Kidney (tissue), 14 donors: ENCODE results near the gene SLC2A4RG. TPM values are rescaled to one million over a fixed set of nuclear protein-coding genes. Genes with fewer than 3 reads are reported as not detected.

Experiments used
- DNase-seq, 5 donors: peaks; one replicate each; pipeline ENCODE4 v3.0.0-alpha.2; 2013 to 2020
- FAIRE-seq: peaks from 2 replicates; lab custom pipeline; 2012; peaks lifted over from hg19 to GRCh38; lab: Jason Lieb, UNC
- H3K27ac ChIP-seq, 2 donors: one replicate each; pipeline ENCODE4 v1.7.0; 2013; ENCODE audit warnings: low read depth in 2 of 2, low read length in 2 of 2, inconsistent platforms in 1 of 2
- H3K27me3 ChIP-seq: one replicate; pipeline ENCODE4 v1.7.1; 2013; ENCODE audit warnings: low read length, inconsistent platforms; ENCODE audit not compliant: control insufficient read depth, insufficient read depth
- H3K36me3 ChIP-seq, 3 donors: one replicate each; pipeline versions ENCODE4 v1.7.0 to v1.7.1; 2013; ENCODE audit warnings: low read length in 3 of 3, control low read depth in 1 of 3, inconsistent platforms in 1 of 3; ENCODE audit not compliant: insufficient read depth in 3 of 3, control insufficient read depth in 2 of 3
- H3K4me1 ChIP-seq, 3 donors: one replicate each; pipeline versions ENCODE4 v1.7.0 to v1.7.1; 2013; ENCODE audit warnings: low read length in 3 of 3, inconsistent platforms in 1 of 3, low read depth in 1 of 3; ENCODE audit not compliant: control insufficient read depth in 2 of 3, insufficient read depth in 2 of 3
- H3K4me3 ChIP-seq, 3 donors: one replicate each; pipeline versions ENCODE4 v1.7.0 to v1.8.1; 2013; ENCODE audit warnings: low read length in 3 of 3, control low read depth in 1 of 3, inconsistent platforms in 1 of 3
- H3K9ac ChIP-seq, 3 donors: one replicate each; pipeline versions ENCODE4 v1.7.0 to v1.7.1; 2013; ENCODE audit warnings: low read length in 3 of 3, control low read depth in 1 of 3, inconsistent platforms in 1 of 3
- H3K9me3 ChIP-seq, 3 donors: one replicate each; pipeline versions ENCODE4 v1.7.0 to v1.7.1; 2013; ENCODE audit warnings: low read length in 3 of 3, control low read depth in 1 of 3, inconsistent platforms in 1 of 3; ENCODE audit not compliant: control insufficient read depth in 2 of 3, insufficient read depth in 1 of 3
- intact Hi-C: fragments of 100-400 bp; cut with DNase I; formaldehyde crosslinking; loops from one replicate; pipeline ENCODE4 v1.11.1; 2022
- polyA plus RNA-seq: library from polyadenylated mRNA; stranded (reverse); fragments of 350-450 nt; fragmentation: Illumina TruSeq; extraction: RNeasy Lipid Tissue Mini Kit (QIAGEN cat#74804); gene quantifications from one replicate; pipeline ENCODE4 v1.2.3, GENCODE V29; 2014; ENCODE audit warnings: low read depth, low replicate concordance; ENCODE audit not compliant: insufficient read depth
- total RNA-seq: library from RNA; stranded (reverse); fragmentation: NEBNext Ultra II Directional; extraction: Animal tissue kit (Norgen Biotek cat#: 25700); gene quantifications from one replicate; pipeline ENCODE4 v1.2.1, GENCODE V29; 2021
- TF ChIP-seq, protein P1 (sequence below): IDR thresholded peaks from 3 replicates; pipeline ENCODE4 v1.5.1; 2012; ENCODE audit warnings: mild to moderate bottlenecking, moderate library complexity, borderline replicate concordance; ENCODE audit not compliant: insufficient read depth; ENCODE audit errors: extremely low read depth
- donor health status: control.
- donor health status: control.
- donor health status: control.
- donor health status: control.
- donor health status: control.
- donor health status: DM: yes; HTN: yes; CAD: no.
- donor health status: Normal renal cell carcinoma (clear cell type).

SLC2A4RG gene
- total and polyA plus RNA-seq, 2 donors from 2014 or later, result 154 to 171 TPM

DNA sequence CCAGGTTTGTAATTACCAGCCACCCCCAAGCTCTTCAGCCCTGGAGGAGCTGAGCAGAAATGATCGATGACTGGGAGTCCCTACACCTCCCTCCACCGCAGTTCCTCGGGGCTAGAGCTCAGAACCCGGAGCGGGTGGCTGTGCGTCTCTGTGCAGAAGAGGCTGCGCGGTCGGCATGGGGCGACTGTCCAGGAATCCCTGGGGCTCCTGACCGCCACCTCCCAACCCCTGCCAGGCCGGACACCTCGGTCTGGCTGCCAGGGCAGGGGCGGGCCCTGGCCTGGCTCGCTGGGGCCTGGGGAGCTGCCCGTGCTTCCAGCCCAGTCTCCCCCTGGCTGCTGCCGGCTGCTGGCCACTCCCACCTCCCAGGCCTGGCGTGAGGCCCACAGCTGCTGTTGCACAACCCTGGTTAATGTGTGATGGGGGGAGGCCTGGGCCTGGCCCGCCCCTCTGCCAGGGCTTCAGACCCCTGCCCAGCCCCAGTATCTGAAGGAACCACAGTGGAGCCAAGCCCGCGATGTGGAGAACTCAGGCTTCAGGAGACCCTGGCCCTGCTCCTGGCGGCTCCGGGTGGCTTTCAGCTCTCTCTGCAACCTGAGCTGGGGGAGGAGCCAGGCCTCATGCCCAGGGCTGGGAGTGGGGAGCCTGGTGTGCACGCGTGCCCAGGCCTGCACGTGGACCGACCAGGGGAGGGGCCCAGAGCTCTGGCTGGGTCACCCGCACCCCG lies 1.2 kb downstream of the SLC2A4RG start:
- peak overlapping the region; percentile 89 to 92 for H3K27ac ChIP-seq
- intact Hi-C loops, result no loop called here
- H3K9ac ChIP-seq, result peak overlapping the region; percentile 42 to 80 (median 69)
- H3K4me3 ChIP-seq, result peak overlapping the region; percentile 54 to 71 (median 62)
- no peaks in the 10 kb centered on the region for H3K27me3 ChIP-seq
- peaks cover 0 to 13% (median 2%) of the 10 kb centered on the region in 3 donors for H3K36me3 ChIP-seq
- FAIRE-seq (no peak), DNase-seq (peak; percentile 90 to 97 (median 93))
- TF ChIP-seq, protein P1, sequence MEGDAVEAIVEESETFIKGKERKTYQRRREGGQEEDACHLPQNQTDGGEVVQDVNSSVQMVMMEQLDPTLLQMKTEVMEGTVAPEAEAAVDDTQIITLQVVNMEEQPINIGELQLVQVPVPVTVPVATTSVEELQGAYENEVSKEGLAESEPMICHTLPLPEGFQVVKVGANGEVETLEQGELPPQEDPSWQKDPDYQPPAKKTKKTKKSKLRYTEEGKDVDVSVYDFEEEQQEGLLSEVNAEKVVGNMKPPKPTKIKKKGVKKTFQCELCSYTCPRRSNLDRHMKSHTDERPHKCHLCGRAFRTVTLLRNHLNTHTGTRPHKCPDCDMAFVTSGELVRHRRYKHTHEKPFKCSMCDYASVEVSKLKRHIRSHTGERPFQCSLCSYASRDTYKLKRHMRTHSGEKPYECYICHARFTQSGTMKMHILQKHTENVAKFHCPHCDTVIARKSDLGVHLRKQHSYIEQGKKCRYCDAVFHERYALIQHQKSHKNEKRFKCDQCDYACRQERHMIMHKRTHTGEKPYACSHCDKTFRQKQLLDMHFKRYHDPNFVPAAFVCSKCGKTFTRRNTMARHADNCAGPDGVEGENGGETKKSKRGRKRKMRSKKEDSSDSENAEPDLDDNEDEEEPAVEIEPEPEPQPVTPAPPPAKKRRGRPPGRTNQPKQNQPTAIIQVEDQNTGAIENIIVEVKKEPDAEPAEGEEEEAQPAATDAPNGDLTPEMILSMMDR, result no peak
- H3K9me3 ChIP-seq, result no peaks in the 10 kb centered on the region
- H3K4me1 ChIP-seq, result peaks cover 0 to 16% (median 5%) of the 10 kb centered on the region in 3 donors

DNA sequence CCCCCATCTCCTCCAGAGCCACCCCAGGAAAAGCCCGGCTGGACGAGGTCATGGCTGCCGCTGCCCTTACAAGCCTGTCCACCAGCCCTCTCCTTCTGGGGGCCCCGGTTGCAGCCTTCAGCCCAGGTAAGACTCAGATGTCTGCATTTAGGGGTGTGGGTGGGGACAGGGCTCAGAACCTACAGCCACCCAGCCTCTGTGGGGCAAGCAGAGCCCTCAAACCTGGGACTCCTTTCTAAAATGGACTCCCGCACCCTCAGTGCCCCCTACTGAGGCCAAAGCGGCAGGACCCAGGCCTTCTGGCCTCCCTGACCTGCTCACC lies 1.7 kb downstream of the SLC2A4RG start:
- DNase-seq (no peak), FAIRE-seq (no peak)
- Histone ChIP-seq H3K9me3 (no peaks in the 10 kb centered on the region), H3K9ac (peak overlapping the region in 2 of 3 donors; percentile 32 to 40), H3K27ac (peak overlapping the region; percentile 89 to 92), H3K4me3 (peak overlapping the region; percentile 12 to 71 (median 60)), H3K36me3 (peaks cover 0 to 13% (median 2%) of the 10 kb centered on the region in 3 donors), H3K27me3 (no peaks in the 10 kb centered on the region), H3K4me1 (peaks cover 0 to 16% (median 5%) of the 10 kb centered on the region in 3 donors)
- TF ChIP-seq, protein P1, result no peak
- intact Hi-C loops, result no loop called here

DNA sequence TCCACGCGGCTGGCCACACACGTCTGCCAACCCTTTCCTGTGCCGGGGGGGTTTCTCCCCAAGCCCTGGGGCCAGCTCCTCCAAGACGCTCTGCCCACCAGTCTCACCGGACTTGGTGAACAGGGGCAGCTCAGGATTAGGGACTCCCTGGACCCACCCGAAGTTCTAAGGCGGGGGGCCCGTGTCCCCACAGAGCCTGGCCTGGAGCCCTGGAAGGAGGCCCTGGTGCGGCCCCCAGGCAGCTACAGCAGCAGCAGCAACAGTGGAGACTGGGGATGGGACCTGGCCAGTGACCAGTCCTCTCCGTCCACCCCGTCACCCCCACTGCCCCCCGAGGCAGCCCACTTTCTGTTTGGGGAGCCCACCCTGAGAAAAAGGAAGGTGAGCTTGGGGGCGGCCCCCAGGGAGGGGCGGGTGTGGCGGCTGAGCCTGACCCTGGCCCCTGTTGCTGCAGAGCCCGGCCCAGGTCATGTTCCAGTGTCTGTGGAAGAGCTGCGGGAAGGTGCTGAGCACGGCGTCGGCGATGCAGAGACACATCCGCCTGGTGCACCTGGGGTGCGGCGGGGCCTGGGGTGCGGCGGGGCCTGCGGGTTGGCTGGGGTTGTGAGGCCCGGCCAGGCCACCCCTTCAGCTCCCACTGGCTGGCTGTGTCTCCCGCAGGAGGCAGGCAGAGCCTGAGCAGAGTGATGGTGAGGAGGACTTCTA lies 2.3 kb downstream of the SLC2A4RG start:
- TF ChIP-seq, protein P1, result no peak
- intact Hi-C loops, result no loop called here
- peaks cover 0 to 13% (median 2%) of the 10 kb centered on the region in 3 donors for H3K36me3 ChIP-seq
- H3K9ac ChIP-seq, result peak overlapping the region in 2 of 3 donors; percentile 32 to 40
- peaks cover 0 to 16% (median 5%) of the 10 kb centered on the region in 3 donors for H3K4me1 ChIP-seq
- H3K9me3 ChIP-seq, result no peaks in the 10 kb centered on the region
- no peak for FAIRE-seq
- peak overlapping the region; percentile 89 to 92 for H3K27ac ChIP-seq
- H3K27me3 ChIP-seq, result no peaks in the 10 kb centered on the region
- peak in 2 of 5 donors; percentile 71 to 76 for DNase-seq
- H3K4me3 ChIP-seq, result peak overlapping the region in 2 of 3 donors; percentile 60 to 71
